ENCODE data around the gene F8. TPM values are rescaled to one million over a fixed set of nuclear protein-coding genes. Genes with fewer than 3 reads are reported as not detected.

F8 gene
- total and polyA plus RNA-seq, 10 of the 15 experiments (the other 5 are each of a cell fraction or from before 2014, with no cell fraction given) = 3.0 to 8.1 (median 5.1) TPM

DNA sequence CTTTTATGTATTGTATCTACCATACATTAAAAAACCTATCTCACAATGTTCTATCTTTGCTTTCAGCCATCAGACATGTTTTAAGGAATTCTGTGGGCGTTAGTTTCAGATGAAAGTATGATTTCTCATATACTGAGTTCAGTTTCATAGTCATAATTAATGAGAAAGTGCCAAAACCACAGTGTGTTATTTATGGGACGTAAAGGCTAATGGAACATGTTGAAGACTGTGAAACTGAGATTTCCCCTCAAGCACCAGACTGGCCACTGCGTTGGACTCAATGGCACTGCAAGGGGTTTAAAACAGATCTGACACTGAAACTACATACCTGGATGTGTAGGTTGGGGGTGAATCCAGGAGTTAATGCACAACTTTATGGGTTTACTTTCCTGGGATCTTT is 32.0 kb downstream of the F8 start (continued):
- TF ChIP-seq MYC (IDR thresholded peaks at IDR 0.05; ENCODE audit: insufficient read depth, insufficient read length, insufficient replicate concordance, low read length, severe bottlenecking) (no peak), PAX8 (IDR thresholded peaks at IDR 0.05) (no peak), JUNB (IDR thresholded peaks at IDR 0.05) (peak; percentile 11; the same call in 1 of the 2 replicates), POLR2A (IDR thresholded peaks at IDR 0.05; ENCODE audit: low read depth, low read length) (no peak), SP1 (IDR thresholded peaks at IDR 0.05; ENCODE audit: low read depth, low read length) (no peak), POU2F2 (IDR thresholded peaks at IDR 0.05; ENCODE audit: borderline replicate concordance, low read depth, low read length) (0 out of 3 replicates have a peak, but pooled peaks have one; percentile 29), GATAD2B (conservative IDR thresholded peaks at IDR 0.05; ENCODE audit: low read depth) (no peak), CREB1 (IDR thresholded peaks at IDR 0.05; ENCODE audit: low read depth) (no peak), CHD2 (IDR thresholded peaks at IDR 0.05; ENCODE audit: borderline replicate concordance, low read depth, low read length) (no peak), RBBP5 (conservative IDR thresholded peaks at IDR 0.05) (no peak)
- TF ChIP-seq, protein P1, sequence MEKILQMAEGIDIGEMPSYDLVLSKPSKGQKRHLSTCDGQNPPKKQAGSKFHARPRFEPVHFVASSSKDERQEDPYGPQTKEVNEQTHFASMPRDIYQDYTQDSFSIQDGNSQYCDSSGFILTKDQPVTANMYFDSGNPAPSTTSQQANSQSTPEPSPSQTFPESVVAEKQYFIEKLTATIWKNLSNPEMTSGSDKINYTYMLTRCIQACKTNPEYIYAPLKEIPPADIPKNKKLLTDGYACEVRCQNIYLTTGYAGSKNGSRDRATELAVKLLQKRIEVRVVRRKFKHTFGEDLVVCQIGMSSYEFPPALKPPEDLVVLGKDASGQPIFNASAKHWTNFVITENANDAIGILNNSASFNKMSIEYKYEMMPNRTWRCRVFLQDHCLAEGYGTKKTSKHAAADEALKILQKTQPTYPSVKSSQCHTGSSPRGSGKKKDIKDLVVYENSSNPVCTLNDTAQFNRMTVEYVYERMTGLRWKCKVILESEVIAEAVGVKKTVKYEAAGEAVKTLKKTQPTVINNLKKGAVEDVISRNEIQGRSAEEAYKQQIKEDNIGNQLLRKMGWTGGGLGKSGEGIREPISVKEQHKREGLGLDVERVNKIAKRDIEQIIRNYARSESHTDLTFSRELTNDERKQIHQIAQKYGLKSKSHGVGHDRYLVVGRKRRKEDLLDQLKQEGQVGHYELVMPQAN (conservative IDR thresholded peaks at IDR 0.05) = no peak

DNA sequence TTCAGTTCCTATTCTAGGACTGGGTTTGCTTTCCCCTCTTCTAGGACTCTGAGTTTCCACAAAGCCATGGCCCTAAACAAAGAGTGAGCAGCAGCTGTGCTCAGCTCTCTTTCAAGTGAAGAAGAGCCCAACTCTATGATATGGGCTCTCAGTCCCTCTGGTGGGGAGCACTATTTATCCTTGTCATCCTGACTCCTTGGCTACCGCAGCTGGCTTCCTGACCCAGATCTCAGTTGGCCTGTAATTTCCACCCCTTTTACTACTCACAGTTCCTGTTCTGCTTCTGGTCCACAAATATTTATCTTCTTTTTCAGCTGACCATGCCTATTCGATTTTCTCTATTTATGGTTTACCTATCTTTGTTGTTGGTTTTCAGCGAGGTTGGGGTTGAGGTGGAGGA is 33.8 kb downstream of the F8 start:
- ChIA-PET CTCF (interaction anchor here (0.6 to 11.2 kb wide), 11 partner anchors 28 to 227 kb away, joined by 3 to 181 read pairs (median 3); partner anchors contain the start of gene VBP1), SMC1A (ENCODE audit: uncharacterized antibody, unreplicated experiment) (interaction anchor here (1.1 to 12.7 kb wide), 8 partner anchors 11 to 87 kb away, joined by 3 to 145 read pairs (median 4); partner anchors contain the start of gene FUNDC2), RAD21 (ENCODE audit: unreplicated experiment) (interaction anchor here (1.0 to 2.8 kb wide), 2 partner anchors 38 to 68 kb away, joined by 3 to 21 read pairs; partner anchors contain the start of gene FUNDC2), POLR2A (interaction anchor here (1.1 to 3.9 kb wide), 2 partner anchors 39 kb away, joined by 6 to 32 read pairs; partner anchors contain the start of gene FUNDC2)
- no peak for ATAC-seq
- DNase-seq (ENCODE audit: low read depth, low spot score) = no peak
- Histone ChIP-seq H3K27ac (ENCODE audit: control insufficient read depth, insufficient read depth) (no peak overlapping the region), H2AFZ (ENCODE audit: control insufficient read depth, low read depth, low read length) (no peak overlapping the region), H4K20me1 (ENCODE audit: control insufficient read depth, insufficient read depth) (no peaks in the 10 kb centered on the region), H3K36me3 (ENCODE audit: control insufficient read depth in 2 of 2, insufficient read depth in 2 of 2, low read length in 1 of 2) (no peaks in the 10 kb centered on the region), H3K79me2 (ENCODE audit: control insufficient read depth, insufficient read depth, low read length) (no peaks in the 10 kb centered on the region), H3K4me3 (no peak overlapping the region), H3K27me3 (replicated peaks in 1 of 2; ENCODE audit: control insufficient read depth in 2 of 2, insufficient read depth in 2 of 2, low read length in 1 of 2) (no peaks in the 10 kb centered on the region), H3K4me2 (ENCODE audit: control insufficient read depth, insufficient read depth) (no peak overlapping the region), H3K4me1 (ENCODE audit: control insufficient read depth, insufficient read depth, low read length) (peaks cover 2% of the 10 kb centered on the region; the same call in 1 of the 2 replicates), H3K9ac (ENCODE audit: control insufficient read depth, insufficient read depth, low read length) (no peak overlapping the region), H3K9me3 (replicated peaks; ENCODE audit: control insufficient read depth, insufficient read depth, low read length) (no peaks in the 10 kb centered on the region)
- in situ Hi-C loops (cut with MboI) = loop anchor here (5.0 kb wide), 1 partner anchor 224 kb away; no protein-coding TSS in a partner anchor
- intact Hi-C loops (cut with micrococcal nuclease; ENCODE audit: unreplicated experiment) = loop anchor here (10.0 kb wide), 1 partner anchor 226 kb away; the partner anchor contains the start of gene VBP1
- no peak for FAIRE-seq
- no TSS peak for BruUV-seq (replicated peaks)
- WGBS (ENCODE audit: insufficient coverage, insufficient replicate concordance, low lambda C conversion rate, missing lambda C conversion rate) = 47% methylated on average over 3 of the region's 3 CpGs
- TF ChIP-seq, protein P2, sequence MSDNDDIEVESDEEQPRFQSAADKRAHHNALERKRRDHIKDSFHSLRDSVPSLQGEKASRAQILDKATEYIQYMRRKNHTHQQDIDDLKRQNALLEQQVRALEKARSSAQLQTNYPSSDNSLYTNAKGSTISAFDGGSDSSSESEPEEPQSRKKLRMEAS (IDR thresholded peaks at IDR 0.05; ENCODE audit: low read depth, low read length) = no peak
- no peak for TF ChIP-seq JUNB (IDR thresholded peaks at IDR 0.05)
- no peak for TF ChIP-seq NRF1 (conservative IDR thresholded peaks at IDR 0.05; ENCODE audit: low read depth, low read length)
- TF ChIP-seq, protein P3, sequence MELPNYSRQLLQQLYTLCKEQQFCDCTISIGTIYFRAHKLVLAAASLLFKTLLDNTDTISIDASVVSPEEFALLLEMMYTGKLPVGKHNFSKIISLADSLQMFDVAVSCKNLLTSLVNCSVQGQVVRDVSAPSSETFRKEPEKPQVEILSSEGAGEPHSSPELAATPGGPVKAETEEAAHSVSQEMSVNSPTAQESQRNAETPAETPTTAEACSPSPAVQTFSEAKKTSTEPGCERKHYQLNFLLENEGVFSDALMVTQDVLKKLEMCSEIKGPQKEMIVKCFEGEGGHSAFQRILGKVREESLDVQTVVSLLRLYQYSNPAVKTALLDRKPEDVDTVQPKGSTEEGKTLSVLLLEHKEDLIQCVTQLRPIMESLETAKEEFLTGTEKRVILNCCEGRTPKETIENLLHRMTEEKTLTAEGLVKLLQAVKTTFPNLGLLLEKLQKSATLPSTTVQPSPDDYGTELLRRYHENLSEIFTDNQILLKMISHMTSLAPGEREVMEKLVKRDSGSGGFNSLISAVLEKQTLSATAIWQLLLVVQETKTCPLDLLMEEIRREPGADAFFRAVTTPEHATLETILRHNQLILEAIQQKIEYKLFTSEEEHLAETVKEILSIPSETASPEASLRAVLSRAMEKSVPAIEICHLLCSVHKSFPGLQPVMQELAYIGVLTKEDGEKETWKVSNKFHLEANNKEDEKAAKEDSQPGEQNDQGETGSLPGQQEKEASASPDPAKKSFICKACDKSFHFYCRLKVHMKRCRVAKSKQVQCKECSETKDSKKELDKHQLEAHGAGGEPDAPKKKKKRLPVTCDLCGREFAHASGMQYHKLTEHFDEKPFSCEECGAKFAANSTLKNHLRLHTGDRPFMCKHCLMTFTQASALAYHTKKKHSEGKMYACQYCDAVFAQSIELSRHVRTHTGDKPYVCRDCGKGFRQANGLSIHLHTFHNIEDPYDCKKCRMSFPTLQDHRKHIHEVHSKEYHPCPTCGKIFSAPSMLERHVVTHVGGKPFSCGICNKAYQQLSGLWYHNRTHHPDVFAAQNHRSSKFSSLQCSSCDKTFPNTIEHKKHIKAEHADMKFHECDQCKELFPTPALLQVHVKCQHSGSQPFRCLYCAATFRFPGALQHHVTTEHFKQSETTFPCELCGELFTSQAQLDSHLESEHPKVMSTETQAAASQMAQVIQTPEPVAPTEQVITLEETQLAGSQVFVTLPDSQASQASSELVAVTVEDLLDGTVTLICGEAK (IDR thresholded peaks at IDR 0.05; ENCODE audit: borderline replicate concordance) = no peak
- no peak for TF ChIP-seq TARDBP (IDR thresholded peaks at IDR 0.05; ENCODE audit: borderline replicate concordance)
- TF ChIP-seq NR2F1 (conservative IDR thresholded peaks at IDR 0.05) = no peak
- TF ChIP-seq TCF7 (IDR thresholded peaks at IDR 0.05; ENCODE audit: borderline replicate concordance) = no peak
- no peak for TF ChIP-seq RFX5 (IDR thresholded peaks at IDR 0.05; ENCODE audit: low read depth, low read length)
- no peak for TF ChIP-seq MYB (IDR thresholded peaks at IDR 0.05; ENCODE audit: borderline replicate concordance, low read depth, low read length)
